SH-SY5Y (cell line): Measurements from ENCODE around the gene GLDN.

Experiments used
- GATA2 ChIP-seq: IDR thresholded peaks from 2 replicates; pipeline ENCODE4 v1.6.1; 2011; ENCODE audit warnings: mild to moderate bottlenecking, low read depth, low read length
- GATA3 ChIP-seq: IDR thresholded peaks from 2 replicates; pipeline ENCODE4 v1.6.1; 2011; ENCODE audit warnings: low read depth, mild to moderate bottlenecking, low read length, moderate library complexity

- TF ChIP-seq GATA3 (no peak), GATA2 (no peak)
Observed at GRCh38 chr15:51338496-51338895, 3.0 kb upstream of the GLDN start, which contains the start of gene CYP19A1.
